SK-N-SH (cell line): ENCODE results near the gene TRUB2.

Source experiments
- EP300 ChIP-seq, 2 experiments: IDR thresholded peaks; 2 replicates each; pipeline versions ENCODE4 v1.4.0 to v1.6.1; 2012; ENCODE audit warnings: borderline replicate concordance in 1 of 2, low read depth in 1 of 2, low read length in 1 of 2
- MXI1 ChIP-seq: IDR thresholded peaks from 2 replicates; pipeline ENCODE4 v1.6.1; 2012; ENCODE audit warnings: mild to moderate bottlenecking, low read depth, low read length, improper control_type of control experiment
- POLR2AphosphoS5 ChIP-seq: IDR thresholded peaks from 2 replicates; pipeline ENCODE4 v1.6.1; 2012; ENCODE audit warnings: low read depth, low read length
- RAD21 ChIP-seq: IDR thresholded peaks from 2 replicates; pipeline ENCODE4 v1.6.1; 2012; ENCODE audit warnings: mild to moderate bottlenecking, low read length
- TF ChIP-seq, protein P1 (sequence below): IDR thresholded peaks from 2 replicates; pipeline ENCODE4 v1.4.0; 2012; ENCODE audit warnings: low read depth, borderline replicate concordance
- TF ChIP-seq, protein P2 (sequence below): fragments of 200-600 bp; sonication (generic); IDR thresholded peaks from 2 replicates; pipeline ENCODE4 v1.6.1; 2017; ENCODE audit warnings: antibody characterized with exemption, mild to moderate bottlenecking, moderate library complexity

DNA sequence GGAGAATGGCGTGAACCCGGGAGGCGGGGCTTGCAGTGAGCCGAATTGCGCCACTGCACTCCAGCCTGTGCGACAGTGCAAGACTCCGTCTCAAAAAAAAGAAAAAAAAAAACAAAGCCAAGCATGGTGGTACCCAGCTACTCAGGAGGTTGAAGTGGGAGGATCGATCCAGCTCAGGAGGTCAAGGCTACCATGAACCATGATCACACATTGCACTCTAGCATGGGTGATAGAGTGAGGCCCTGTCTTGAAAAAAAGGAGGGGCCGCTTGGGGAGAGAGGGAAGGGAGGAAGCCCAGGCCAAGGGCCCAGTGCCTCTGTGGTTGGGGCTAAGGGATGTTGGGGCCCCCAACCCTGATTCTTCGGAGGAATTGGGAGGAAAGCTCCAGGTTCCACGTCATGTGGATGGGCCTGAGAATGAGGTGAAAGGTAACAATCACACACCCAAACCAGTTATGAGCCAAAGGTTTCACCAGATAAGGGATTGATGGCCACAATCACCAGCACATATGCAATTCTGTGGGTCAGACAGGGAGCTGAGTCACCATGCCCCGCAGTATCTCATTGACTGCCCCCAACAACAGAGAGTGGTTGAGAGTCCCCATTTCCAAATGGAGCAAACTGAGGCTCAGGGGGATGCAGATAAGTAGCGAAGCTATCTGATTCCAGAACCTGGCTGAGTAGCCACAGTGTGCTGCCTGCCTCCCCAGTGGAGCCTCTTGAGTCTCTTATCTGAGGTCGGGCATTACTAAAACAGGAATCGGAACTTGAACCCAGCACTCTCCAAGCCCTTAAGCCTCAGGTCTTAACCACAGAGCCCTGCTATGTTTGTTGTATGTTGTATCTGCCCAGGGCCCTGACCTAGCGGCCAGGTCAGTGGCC is 25.7 kb downstream of the TRUB2 start:
- TF ChIP-seq MXI1 (no peak), POLR2AphosphoS5 (no peak), RAD21 (no peak), EP300 (IDR thresholded peaks at IDR 0.05; ENCODE audit: borderline replicate concordance in 1 of 2, low read depth in 1 of 2, low read length in 1 of 2) (no peak)
- TF ChIP-seq, protein P1, sequence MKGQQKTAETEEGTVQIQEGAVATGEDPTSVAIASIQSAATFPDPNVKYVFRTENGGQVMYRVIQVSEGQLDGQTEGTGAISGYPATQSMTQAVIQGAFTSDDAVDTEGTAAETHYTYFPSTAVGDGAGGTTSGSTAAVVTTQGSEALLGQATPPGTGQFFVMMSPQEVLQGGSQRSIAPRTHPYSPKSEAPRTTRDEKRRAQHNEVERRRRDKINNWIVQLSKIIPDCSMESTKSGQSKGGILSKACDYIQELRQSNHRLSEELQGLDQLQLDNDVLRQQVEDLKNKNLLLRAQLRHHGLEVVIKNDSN: no peak
- TF ChIP-seq, protein P2, sequence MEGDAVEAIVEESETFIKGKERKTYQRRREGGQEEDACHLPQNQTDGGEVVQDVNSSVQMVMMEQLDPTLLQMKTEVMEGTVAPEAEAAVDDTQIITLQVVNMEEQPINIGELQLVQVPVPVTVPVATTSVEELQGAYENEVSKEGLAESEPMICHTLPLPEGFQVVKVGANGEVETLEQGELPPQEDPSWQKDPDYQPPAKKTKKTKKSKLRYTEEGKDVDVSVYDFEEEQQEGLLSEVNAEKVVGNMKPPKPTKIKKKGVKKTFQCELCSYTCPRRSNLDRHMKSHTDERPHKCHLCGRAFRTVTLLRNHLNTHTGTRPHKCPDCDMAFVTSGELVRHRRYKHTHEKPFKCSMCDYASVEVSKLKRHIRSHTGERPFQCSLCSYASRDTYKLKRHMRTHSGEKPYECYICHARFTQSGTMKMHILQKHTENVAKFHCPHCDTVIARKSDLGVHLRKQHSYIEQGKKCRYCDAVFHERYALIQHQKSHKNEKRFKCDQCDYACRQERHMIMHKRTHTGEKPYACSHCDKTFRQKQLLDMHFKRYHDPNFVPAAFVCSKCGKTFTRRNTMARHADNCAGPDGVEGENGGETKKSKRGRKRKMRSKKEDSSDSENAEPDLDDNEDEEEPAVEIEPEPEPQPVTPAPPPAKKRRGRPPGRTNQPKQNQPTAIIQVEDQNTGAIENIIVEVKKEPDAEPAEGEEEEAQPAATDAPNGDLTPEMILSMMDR: no peak
